ENCODE measurements around the gene PTGR3. TPM values are rescaled to one million over a fixed set of nuclear protein-coding genes. Genes with fewer than 3 reads are reported as not detected.

The PTGR3 gene
- total RNA-seq, 1 experiment from 2014 or later, result 8.2 TPM

DNA sequence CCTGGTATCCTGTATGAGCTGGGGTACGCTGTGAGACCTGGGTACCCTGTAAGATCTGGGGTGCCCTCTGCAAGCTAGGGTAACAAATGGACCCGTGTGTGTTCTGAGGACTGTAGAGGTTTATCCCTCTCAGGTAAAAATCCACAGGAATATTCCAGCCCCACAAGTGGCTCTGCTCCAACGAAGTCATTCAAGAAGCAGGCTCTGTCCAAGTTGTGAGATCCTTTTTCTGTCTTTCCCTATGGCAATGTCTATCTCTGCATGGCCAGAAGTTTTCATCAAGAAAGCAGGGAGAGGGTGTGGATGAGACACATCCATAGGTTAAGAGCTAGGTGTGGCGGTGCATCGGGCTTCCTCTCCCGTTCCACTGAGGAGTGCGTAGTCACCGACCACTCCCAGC lies 43.0 kb downstream of the PTGR3 start:
- CTCF ChIA-PET, result no interaction called here
- no peaks in the 10 kb centered on the region for H3K36me3 ChIP-seq (ENCODE audit: low read depth, low read length)
- no peak overlapping the region for H2AFZ ChIP-seq (ENCODE audit: low read length)
- no peaks in the 10 kb centered on the region for H3K9me3 ChIP-seq (ENCODE audit: low read length)
- intact Hi-C loops (cut with micrococcal nuclease), result no loop called here
- BruUV-seq (replicated peaks), result no TSS peak
- no peak overlapping the region for H3K27ac ChIP-seq (ENCODE audit: low read length)
- DNase-seq, result no peak
- H3K4me3 ChIP-seq (ENCODE audit: low read length), result no peak overlapping the region
- no peaks in the 10 kb centered on the region for H4K20me1 ChIP-seq (ENCODE audit: low read length)
- ATAC-seq, result no peak
- H3K9ac ChIP-seq (ENCODE audit: low read length), result no peak overlapping the region
- TF ChIP-seq EZH2 (IDR thresholded peaks at IDR 0.05; ENCODE audit: low read length, unreplicated experiment), result no peak
- no peak for TF ChIP-seq CTCF (conservative IDR thresholded peaks at IDR 0.05; ENCODE audit: low read depth, low read length)
- no peak for TF ChIP-seq EZH2phosphoT487 (IDR thresholded peaks at IDR 0.05; ENCODE audit: borderline replicate concordance, low read length)
- no peaks in the 10 kb centered on the region for H3K9me2 ChIP-seq (replicated peaks; ENCODE audit: low read length)
- no peaks in the 10 kb centered on the region for H3K79me2 ChIP-seq (ENCODE audit: low read length)
- H3K4me2 ChIP-seq (ENCODE audit: low read length), result no peak overlapping the region
- POLR2A ChIA-PET (ENCODE audit: unreplicated experiment), result no interaction called here
- H3K27me3 ChIP-seq (ENCODE audit: low read length), result peaks cover 14% of the 10 kb centered on the region
- H3F3A ChIP-seq (ENCODE audit: low read length, unreplicated experiment), result no peaks in the 10 kb centered on the region
- H3K4me1 ChIP-seq (ENCODE audit: insufficient read depth, low read length), result no peaks in the 10 kb centered on the region

GRCh38 chr18:75164479-75164878 lies 44.5 kb downstream of the PTGR3 start:
- BruUV-seq (replicated peaks), result no TSS peak
- Histone ChIP-seq H3K4me2 (ENCODE audit: low read length) (no peak overlapping the region), H3K9me3 (ENCODE audit: low read length) (no peaks in the 10 kb centered on the region), H3K4me3 (ENCODE audit: low read length) (no peak overlapping the region), H3K27ac (ENCODE audit: low read length) (no peak overlapping the region), H3K27me3 (ENCODE audit: low read length) (peaks cover 27% of the 10 kb centered on the region), H3K9me2 (replicated peaks; ENCODE audit: low read length) (no peaks in the 10 kb centered on the region), H3K4me1 (ENCODE audit: insufficient read depth, low read length) (no peaks in the 10 kb centered on the region), H3F3A (ENCODE audit: low read length, unreplicated experiment) (no peaks in the 10 kb centered on the region), H3K79me2 (ENCODE audit: low read length) (no peaks in the 10 kb centered on the region), H2AFZ (ENCODE audit: low read length) (no peak overlapping the region), H3K9ac (ENCODE audit: low read length) (no peak overlapping the region), H4K20me1 (ENCODE audit: low read length) (no peaks in the 10 kb centered on the region), H3K36me3 (ENCODE audit: low read depth, low read length) (no peaks in the 10 kb centered on the region)
- ChIA-PET POLR2A (ENCODE audit: unreplicated experiment) (no interaction called here), CTCF (no interaction called here)
- intact Hi-C loops (cut with micrococcal nuclease), result no loop called here
- ATAC-seq (no peak), DNase-seq (no peak)
- TF ChIP-seq CTCF (conservative IDR thresholded peaks at IDR 0.05; ENCODE audit: low read depth, low read length), result no peak
- TF ChIP-seq EZH2 (IDR thresholded peaks at IDR 0.05; ENCODE audit: low read length, unreplicated experiment), result no peak
- no peak for TF ChIP-seq EZH2phosphoT487 (IDR thresholded peaks at IDR 0.05; ENCODE audit: borderline replicate concordance, low read length)

DNA sequence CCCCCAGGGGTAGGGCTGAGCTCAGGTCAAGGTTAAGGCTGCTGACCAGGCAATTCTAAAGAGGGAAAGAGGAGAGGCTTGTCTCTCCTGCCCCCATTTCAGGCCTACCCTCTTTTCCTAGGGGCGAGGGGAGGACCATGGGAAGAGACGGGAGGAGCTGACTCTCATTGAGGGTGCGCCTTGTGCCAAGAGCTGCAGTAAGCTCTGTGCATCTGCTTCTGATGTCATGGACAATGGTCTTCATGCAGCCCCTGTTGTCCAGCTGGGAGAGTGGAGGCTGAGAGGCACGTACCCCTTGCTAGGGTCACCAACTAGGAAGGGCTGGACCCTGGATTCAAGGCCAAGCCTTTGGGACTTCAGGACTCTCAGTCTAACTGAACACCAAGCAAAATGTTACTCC lies 45.2 kb downstream of the PTGR3 start:
- H3K4me2 ChIP-seq (ENCODE audit: low read length), result no peak overlapping the region
- ChIA-PET CTCF (no interaction called here), POLR2A (ENCODE audit: unreplicated experiment) (no interaction called here)
- no peaks in the 10 kb centered on the region for H4K20me1 ChIP-seq (ENCODE audit: low read length)
- no peaks in the 10 kb centered on the region for H3K4me1 ChIP-seq (ENCODE audit: insufficient read depth, low read length)
- BruUV-seq (replicated peaks), result no TSS peak
- TF ChIP-seq CTCF (conservative IDR thresholded peaks at IDR 0.05; ENCODE audit: low read depth, low read length) (no peak), EZH2phosphoT487 (IDR thresholded peaks at IDR 0.05; ENCODE audit: borderline replicate concordance, low read length) (no peak)
- ATAC-seq (no peak), DNase-seq (no peak)
- no peak overlapping the region for H3K27ac ChIP-seq (ENCODE audit: low read length)
- H2AFZ ChIP-seq (ENCODE audit: low read length), result no peak overlapping the region
- no peaks in the 10 kb centered on the region for H3K36me3 ChIP-seq (ENCODE audit: low read depth, low read length)
- H3K9me2 ChIP-seq (replicated peaks; ENCODE audit: low read length), result no peaks in the 10 kb centered on the region
- H3K27me3 ChIP-seq (ENCODE audit: low read length), result peaks cover 27% of the 10 kb centered on the region
- no peak overlapping the region for H3K9ac ChIP-seq (ENCODE audit: low read length)
- H3K79me2 ChIP-seq (ENCODE audit: low read length), result no peaks in the 10 kb centered on the region
- H3K4me3 ChIP-seq (ENCODE audit: low read length), result no peak overlapping the region
- no peaks in the 10 kb centered on the region for H3K9me3 ChIP-seq (ENCODE audit: low read length)
- no peaks in the 10 kb centered on the region for H3F3A ChIP-seq (ENCODE audit: low read length, unreplicated experiment)
- intact Hi-C loops (cut with micrococcal nuclease), result no loop called here
